NCI-H345 (cell line): Measurements from ENCODE around the gene STEAP1.
"Not testable (repeated sequence)": the region's sequence is repeated elsewhere in the genome, so short reads cannot be mapped to it uniquely, and the experiment has no call there.

Experiments
- DNase-seq: peaks from one replicate; lab custom pipeline; 2025; lab: John Stamatoyannopoulos, UW

The STEAP1 gene

GRCh38 chr7:90173127-90173844, 19.0 kb downstream of the STEAP1 start:
- DNase-seq, result no peak

- no peak for DNase-seq
Measured at GRCh38 chr7:90175667-90176066, 21.4 kb downstream of the STEAP1 start.

DNA sequence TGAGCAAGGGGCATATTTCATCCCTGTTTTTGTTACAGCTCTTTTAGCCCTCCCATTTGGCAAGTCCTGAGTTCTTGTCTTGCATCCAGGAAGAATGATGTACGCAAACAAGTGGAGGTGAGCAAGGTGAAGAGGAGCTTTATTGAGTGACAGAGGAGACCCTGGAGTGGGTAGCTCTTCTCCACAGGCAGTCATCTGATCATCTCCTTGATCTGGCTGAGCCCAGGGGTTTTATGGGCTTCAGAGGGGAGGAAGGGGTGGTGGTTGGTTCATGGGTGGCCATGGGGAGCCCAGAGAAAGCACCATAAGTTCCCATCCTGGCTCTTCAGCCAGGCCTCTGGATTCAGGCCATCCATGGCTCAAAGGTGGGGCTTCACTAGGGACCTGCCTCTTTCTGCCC, 21.9 kb downstream of the STEAP1 start:
- no peak for DNase-seq

DNA sequence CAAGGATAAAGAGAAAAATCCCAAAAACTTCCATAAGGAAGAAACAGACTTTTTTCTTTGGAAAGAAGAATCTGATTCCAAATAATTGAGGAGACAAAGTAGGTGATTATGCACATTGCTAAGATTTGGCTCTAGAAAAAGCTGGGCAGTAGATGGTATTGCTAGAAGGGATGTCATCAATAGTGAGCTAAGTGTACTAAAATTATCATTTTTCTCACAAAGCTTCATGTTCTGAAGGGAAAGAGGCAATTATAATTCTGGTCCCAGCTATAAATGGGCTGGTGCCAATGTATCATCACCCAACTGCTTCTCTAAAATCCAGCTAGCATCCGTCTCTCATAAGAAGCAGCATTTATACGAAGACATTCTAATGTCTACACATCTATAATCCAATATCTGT, 23.9 kb downstream of the STEAP1 start:
- DNase-seq, result no peak

DNA sequence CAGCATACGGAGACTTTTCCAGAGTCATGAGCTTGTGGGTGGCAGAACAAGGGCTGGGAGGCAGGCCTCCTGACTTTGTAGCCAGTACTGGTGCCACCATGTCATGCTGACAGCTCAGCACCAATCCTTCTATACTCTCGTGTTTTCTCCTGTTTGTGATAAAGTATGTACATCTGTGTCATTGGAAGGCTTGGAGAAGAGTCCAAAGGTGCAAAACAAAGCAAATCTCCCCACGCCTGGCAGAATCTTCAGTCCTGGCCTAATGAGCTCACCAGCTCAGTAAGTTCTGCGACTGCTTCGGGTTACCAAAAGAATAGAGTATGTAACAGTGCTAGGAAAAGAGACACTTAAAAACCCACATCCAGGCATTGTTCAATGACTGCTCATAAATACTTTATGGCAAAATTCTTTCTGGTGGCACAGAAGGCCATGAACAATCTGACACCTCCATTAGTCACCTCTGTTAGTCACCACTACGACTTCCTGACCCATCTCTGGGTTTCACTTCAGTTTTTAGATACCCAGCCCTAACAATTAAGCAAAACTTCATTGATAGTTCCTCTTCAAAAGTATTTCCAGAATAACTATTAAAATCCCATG, 24.5 kb downstream of the STEAP1 start:
- no peak for DNase-seq

DNA sequence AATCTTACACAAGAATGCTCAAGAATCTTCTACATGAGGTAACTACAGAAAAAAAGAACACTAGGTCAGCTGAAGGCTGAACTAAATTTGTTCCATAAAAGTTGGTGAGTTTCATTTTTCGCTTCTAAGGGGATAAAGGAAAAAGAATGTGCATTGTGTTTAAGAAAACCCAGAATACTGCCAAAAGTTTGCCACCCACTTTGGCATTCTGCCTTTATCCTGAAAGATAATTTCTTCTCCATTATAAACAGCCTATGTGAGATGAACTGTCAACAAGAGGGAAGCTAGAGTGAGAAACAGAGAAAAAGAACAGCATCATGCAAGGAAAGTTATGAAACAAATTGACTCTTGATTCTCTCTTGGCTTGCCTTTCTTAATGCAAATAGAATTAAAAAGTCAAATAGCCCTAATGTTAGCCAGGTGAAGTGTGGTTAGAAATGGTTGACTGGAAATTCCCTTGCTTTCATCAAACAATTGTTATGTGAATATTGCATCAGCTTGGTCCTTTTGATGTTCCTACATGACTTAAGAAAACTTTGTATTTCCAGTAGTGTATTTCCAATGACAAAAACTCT, 25.8 kb downstream of the STEAP1 start:
- no peak for DNase-seq

DNA sequence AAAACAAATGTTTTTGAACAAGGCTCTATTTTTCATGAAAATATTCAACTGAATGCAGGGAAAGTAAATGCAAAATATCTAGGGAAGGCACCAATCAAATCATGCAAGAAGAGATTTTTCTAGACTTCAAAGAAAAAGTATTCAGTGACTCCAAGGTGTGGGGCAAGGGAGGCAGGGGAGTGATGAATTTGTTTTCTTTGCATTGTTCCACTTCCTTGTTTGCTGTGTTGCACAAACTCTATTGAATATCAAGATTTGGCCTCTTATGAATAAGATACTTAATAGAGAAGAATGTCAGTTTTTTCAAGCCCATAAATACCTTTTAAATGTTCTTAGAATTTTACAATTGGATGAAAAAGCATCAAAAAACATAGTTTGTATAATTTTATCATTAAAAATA, 26.4 kb downstream of the STEAP1 start:
- DNase-seq, result no peak

DNA sequence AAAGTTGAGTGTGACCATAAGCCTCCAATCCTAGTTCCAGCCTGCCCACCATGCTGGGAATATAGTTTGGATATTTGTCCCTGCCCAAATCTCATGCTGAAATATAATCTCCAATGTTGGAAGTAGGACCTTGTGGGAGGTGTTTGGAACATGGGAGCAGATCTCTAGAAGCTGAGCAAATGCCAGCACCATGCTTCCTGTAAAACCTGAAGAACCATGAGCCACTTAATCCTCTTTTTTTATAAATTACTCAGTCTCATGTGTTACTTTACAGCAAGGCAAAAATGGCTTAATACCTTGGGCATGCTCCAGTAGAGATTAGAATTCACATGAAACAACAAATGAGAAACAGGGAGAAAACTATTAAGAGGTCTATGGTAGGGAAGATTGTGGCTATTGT, 27.2 kb downstream of the STEAP1 start:
- no peak for DNase-seq

DNA sequence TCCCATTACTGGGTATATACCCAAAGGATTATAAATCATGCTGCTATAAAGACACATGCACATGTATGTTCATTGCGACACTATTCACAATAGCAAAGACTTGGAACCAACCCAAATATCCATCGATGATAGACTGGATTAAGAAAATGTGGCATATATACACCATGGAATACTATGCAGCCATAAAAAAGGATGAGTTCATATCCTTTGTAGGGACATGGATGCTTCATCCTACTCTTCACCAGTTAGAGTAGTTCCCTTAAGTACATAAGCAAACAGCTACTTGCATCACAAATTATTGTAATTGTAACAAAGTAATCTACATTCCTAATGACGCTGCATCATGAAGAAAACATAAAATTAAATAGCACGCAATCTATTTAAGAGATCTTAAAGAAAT, 32.0 kb downstream of the STEAP1 start:
- DNase-seq, result not testable (repeated sequence)

GRCh38 chr7:90187507-90188050, 33.3 kb downstream of the STEAP1 start:
- DNase-seq, result no peak

DNA sequence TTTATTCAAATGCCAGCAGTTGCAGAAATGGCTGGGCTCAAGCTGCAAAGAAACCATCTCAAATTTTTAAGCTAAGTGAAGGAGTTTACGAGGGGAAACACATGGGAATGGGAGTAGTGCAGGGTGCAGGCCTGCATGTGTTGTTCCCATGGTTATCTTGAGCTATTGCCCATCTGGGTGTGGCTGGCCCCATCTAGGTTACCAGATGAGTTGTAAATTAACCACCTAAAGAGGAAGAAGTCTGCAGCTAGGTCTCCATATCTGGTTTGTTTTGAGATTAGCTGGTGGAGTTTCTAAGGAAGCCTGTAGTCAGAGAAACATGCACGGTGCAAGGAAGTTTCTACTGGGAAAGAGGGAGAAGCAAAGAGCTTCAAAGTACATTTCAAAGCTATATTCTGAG, 34.0 kb downstream of the STEAP1 start:
- DNase-seq, result no peak

GRCh38 chr7:90190995-90191394, 36.7 kb downstream of the STEAP1 start:
- DNase-seq, result no peak

DNA sequence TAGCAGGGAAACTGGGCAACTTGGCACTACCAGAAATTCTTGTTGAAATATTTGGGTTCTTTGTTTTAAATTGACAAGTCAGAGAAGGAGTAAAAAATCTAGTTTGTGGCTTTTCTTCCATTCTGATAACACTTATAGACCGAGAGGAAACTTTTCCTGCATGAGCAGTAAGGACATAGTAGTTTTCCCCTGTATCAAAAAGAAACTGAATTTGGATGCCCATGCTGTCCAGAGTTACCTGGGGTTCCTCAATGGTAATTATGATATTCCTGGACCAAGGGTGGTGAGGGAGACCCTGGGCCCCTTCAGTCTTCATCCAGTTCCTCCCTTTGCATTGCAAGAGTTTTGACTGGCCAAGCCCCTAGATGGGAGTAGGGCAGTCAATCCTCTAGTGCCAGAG, 37.4 kb downstream of the STEAP1 start:
- no peak for DNase-seq

DNA sequence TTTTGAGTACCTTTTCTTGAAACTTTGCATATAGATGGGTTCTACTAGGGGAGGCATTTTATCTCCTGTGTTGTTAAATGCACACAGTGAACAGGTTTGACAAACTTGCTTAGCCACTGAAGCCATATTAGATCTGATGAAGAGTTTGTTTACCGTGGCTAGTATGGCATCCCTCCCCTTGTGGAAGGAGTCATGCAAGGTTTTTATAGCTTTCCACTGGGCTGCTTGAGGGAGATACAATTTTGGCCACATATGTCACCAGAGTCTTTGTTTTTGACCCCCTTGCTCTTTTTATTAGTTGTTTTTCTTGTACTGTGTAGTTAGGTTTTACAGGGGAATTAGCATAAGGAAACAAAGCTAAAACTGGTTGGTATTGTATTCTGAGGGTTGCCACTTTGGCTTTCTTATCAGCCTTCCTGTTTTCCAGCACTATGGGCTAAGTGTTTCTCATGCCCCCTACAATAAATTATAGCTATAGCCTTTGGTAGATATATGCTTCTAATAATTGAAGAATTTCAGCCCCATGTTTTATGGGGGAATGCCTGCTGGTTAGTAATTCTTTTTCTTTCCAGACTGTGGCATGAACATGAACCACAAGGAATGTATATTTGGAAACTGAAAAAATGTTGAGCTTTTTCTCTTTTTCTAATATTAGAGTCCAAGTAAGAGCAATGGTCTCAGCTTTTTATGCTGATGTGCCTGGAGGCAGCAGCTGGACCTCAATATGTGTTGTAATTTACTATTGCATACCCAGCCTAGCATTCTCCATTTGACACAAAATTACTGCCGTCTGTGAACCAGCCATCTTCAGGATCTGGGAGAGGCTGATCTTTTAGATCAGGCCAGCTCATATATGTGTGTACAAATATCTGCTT, 38.8 kb downstream of the STEAP1 start:
- DNase-seq, result no peak

DNA sequence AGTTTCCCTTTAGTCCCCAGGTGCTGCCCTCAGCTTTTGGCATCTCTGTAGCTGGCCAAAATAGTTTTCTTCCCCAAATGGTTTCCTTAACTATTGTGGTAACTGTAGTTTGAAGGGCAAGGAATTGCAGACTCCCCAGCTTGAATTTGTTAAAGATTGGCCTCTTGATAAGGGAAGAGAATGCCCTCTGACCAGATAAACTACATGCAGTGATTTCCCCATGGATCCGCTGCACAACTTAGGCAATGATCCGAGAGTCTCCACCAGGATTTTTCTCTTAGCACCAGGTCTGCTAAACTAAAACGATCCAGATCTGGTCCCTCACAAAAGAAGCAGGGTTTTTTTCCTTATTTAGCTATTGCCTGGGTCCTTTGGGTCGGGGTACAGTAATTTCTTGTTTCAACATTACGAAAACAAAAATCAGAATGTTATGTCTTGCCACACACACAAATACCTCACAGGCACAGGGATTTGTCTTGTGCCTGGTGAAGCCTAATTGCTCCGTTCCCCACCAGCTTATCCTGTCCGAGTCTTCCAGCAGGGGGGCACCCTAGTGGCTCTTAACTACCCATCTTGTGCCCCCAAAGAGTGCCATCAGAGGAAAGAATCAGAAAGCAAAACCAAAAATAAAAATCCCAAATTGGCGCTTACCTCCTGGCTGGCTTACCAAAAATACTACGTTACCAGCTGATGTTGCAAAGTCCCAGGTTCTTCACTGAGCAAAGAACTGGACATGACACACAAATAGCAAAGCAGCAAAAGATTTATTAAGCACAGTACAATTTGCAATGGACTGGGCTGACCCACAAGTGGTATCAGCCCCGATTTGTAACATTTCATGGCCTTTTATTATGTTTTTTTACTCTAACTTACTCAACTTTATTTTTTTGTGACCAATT, 40.9 kb downstream of the STEAP1 start:
- no peak for DNase-seq

- no peak for DNase-seq
Measured at GRCh38 chr7:90201500-90202195, 47.4 kb downstream of the STEAP1 start.

DNA sequence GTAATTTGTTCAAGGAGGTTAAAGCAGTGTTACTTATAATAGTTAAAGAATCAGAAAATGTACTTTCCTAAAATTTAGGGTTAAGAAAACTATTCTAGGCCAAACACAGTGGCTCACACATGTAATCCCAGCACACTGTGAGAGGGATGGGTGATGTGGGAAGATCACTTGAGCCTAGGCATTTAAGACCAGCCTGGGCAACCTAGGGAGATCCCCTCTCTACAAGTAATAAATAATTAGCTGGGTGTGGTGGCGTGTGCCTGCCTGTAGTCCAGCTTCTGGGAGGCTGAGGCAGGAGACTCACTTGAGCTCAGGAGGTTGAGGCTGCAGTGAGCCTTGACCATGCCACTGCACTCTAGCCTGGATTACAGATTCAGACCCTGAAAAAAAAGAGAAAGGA, 53.7 kb downstream of the STEAP1 start:
- no peak for DNase-seq

DNA sequence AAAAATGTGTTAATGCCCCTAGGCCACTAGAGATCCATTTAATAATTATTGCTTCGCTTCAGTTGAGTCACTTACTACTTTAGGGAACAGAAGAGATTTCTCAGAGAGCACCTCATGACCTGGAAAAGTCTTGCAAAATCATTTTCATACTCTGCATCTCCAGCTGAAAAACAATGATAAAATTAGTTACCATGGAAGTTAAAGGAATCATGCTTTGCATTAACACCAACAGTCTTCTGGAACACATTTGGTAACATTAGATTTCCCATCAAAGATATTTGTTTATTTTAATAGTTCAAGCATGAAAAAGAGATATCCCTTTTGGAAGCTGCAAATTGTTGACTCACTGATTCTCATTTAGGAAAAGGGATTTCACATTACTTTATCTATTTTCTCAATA, 55.5 kb downstream of the STEAP1 start:
- no peak for DNase-seq

DNA sequence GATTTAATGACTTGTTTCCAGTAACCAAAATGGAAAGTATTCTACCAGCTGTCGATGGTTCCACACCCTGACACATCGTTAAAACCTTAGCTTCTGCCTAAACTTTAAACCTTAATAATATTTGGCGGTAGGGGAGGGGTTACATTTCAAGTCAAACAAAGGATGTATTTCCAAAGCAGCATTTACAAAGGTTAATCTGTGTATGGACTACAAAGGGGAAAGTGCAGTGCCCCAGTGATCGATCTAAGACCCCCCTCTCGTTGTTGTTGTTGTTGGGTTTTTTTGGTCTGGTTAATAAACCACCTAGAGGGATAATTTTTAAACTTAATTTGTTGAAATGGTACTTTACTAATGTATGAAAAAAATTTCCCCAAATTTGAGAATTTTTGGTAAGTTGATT, 56.2 kb downstream of the STEAP1 start:
- DNase-seq, result no peak

GRCh38 chr7:90210981-90211380, 56.7 kb downstream of the STEAP1 start:
- no peak for DNase-seq
